H1 (cell line): ENCODE data around the gene DDX19B. TPM values are rescaled to one million over a fixed set of nuclear protein-coding genes. Genes with fewer than 3 reads are reported as not detected.

Experiments
- BCL11A ChIP-seq, 2 experiments: IDR thresholded peaks; one replicate each; pipeline ENCODE4 v1.6.1; 2011; ENCODE audit warnings: low read depth in 2 of 2, low read length in 2 of 2, mild to moderate bottlenecking in 2 of 2
- CHD1 ChIP-seq: IDR thresholded peaks from 2 replicates; pipeline ENCODE4 v1.6.1; 2012; ENCODE audit warnings: low read depth, low read length, improper control_type of control experiment
- CREB1 ChIP-seq: IDR thresholded peaks from 2 replicates; pipeline ENCODE4 v1.6.1; 2012; ENCODE audit warnings: inconsistent platforms
- CTBP2 ChIP-seq: IDR thresholded peaks from 2 replicates; pipeline ENCODE4 v1.7.0; 2011; ENCODE audit warnings: borderline replicate concordance, mild to moderate bottlenecking, moderate library complexity, mixed read lengths, low read length; ENCODE audit not compliant: insufficient read depth, insufficient read length
- E2F6 ChIP-seq: IDR thresholded peaks from 2 replicates; pipeline ENCODE4 v1.6.1; 2012; ENCODE audit warnings: inconsistent platforms
- EZH2 ChIP-seq: fragments of 200-600 bp; sonication (generic); IDR thresholded peaks from 2 replicates; pipeline ENCODE4 v1.7.1; 2012; ENCODE audit warnings: low read depth, mild to moderate bottlenecking, moderate library complexity, low read length, inconsistent platforms; ENCODE audit not compliant: severe bottlenecking
- POLR2AphosphoS5 ChIP-seq: IDR thresholded peaks from 2 replicates; pipeline ENCODE4 v1.6.1; 2011; ENCODE audit warnings: low read depth, low read length
- RAD21 ChIP-seq, 2 experiments: IDR thresholded peaks in 1 of 2; conservative IDR thresholded peaks in 1 of 2; 2 replicates each; pipeline ENCODE4 v1.6.1; 2011; ENCODE audit warnings: low read depth in 2 of 2, low read length in 2 of 2, improper control_type of control experiment in 1 of 2, inconsistent platforms in 1 of 2, mild to moderate bottlenecking in 1 of 2, moderate library complexity in 1 of 2
- SAP30 ChIP-seq: fragments of 300-600 bp; sonication (generic); IDR thresholded peaks from 2 replicates; pipeline ENCODE4 v1.7.1; 2012; ENCODE audit warnings: low read length, moderate library complexity, mild to moderate bottlenecking, inconsistent platforms; ENCODE audit not compliant: insufficient read depth, insufficient replicate concordance
- SP4 ChIP-seq: IDR thresholded peaks from 2 replicates; pipeline ENCODE4 v1.6.1; 2012; ENCODE audit warnings: low read length, inconsistent platforms
- polyA plus RNA-seq, 7 experiments: library from polyadenylated mRNA; depleted of rRNA in 3 of 7; stranded (reverse) in 5 of 7; unstranded in 2 of 7; fragments of >200 nt in 5 of 7; fragments of 200-250 nt in 2 of 7; gene quantifications; 1 replicate in 5 of 7; 2 replicates in 1 of 7; 4 replicates in 1 of 7; pipeline versions ENCODE4 v1.2.1 to v1.2.3, GENCODE V29; 2011 to 2013; ENCODE audit warnings: missing spikeins in 2 of 7, mixed read lengths in 2 of 7
- total RNA-seq: library from RNA; stranded (reverse); fragmentation: NEBNext Ultra II Directional; extraction: Animal tissue kit (Norgen Biotek cat#: 25700); gene quantifications from 2 replicates; pipeline ENCODE4 v1.2.1, GENCODE V29; 2021
- TF ChIP-seq, protein P1 (sequence below): fragments of 300-600 bp; sonication (generic); IDR thresholded peaks from 2 replicates; pipeline ENCODE4 v1.7.1; 2012; ENCODE audit warnings: low read length, moderate library complexity, mild to moderate bottlenecking, inconsistent platforms; ENCODE audit not compliant: insufficient replicate concordance

DDX19B gene
- total and polyA plus RNA-seq, 2 of the 8 experiments (the other 6 are each of a cell fraction or from before 2014, with no cell fraction given) = 40.5 to 42.7 TPM

DNA sequence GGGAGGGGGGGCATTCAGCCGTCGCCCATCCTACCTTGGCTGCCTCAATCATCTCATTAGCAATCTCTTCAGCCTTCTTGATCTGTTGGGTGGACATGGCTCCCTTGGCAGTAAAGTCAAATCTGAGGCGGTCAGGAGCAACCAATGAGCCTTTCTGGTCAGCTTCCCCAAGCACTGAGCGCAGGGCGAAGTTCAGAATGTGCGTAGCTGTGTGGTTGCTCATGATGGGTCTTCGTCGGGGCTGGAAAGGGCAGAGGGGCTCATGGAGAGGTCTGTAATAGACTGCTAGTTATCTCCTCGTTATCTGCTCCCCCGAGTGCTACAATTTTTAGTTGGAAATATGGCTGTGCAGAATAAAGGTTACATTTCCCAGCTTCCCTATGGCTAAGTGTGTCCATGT lies 40.0 kb upstream of the DDX19B start (continued):
- TF ChIP-seq, protein P1, sequence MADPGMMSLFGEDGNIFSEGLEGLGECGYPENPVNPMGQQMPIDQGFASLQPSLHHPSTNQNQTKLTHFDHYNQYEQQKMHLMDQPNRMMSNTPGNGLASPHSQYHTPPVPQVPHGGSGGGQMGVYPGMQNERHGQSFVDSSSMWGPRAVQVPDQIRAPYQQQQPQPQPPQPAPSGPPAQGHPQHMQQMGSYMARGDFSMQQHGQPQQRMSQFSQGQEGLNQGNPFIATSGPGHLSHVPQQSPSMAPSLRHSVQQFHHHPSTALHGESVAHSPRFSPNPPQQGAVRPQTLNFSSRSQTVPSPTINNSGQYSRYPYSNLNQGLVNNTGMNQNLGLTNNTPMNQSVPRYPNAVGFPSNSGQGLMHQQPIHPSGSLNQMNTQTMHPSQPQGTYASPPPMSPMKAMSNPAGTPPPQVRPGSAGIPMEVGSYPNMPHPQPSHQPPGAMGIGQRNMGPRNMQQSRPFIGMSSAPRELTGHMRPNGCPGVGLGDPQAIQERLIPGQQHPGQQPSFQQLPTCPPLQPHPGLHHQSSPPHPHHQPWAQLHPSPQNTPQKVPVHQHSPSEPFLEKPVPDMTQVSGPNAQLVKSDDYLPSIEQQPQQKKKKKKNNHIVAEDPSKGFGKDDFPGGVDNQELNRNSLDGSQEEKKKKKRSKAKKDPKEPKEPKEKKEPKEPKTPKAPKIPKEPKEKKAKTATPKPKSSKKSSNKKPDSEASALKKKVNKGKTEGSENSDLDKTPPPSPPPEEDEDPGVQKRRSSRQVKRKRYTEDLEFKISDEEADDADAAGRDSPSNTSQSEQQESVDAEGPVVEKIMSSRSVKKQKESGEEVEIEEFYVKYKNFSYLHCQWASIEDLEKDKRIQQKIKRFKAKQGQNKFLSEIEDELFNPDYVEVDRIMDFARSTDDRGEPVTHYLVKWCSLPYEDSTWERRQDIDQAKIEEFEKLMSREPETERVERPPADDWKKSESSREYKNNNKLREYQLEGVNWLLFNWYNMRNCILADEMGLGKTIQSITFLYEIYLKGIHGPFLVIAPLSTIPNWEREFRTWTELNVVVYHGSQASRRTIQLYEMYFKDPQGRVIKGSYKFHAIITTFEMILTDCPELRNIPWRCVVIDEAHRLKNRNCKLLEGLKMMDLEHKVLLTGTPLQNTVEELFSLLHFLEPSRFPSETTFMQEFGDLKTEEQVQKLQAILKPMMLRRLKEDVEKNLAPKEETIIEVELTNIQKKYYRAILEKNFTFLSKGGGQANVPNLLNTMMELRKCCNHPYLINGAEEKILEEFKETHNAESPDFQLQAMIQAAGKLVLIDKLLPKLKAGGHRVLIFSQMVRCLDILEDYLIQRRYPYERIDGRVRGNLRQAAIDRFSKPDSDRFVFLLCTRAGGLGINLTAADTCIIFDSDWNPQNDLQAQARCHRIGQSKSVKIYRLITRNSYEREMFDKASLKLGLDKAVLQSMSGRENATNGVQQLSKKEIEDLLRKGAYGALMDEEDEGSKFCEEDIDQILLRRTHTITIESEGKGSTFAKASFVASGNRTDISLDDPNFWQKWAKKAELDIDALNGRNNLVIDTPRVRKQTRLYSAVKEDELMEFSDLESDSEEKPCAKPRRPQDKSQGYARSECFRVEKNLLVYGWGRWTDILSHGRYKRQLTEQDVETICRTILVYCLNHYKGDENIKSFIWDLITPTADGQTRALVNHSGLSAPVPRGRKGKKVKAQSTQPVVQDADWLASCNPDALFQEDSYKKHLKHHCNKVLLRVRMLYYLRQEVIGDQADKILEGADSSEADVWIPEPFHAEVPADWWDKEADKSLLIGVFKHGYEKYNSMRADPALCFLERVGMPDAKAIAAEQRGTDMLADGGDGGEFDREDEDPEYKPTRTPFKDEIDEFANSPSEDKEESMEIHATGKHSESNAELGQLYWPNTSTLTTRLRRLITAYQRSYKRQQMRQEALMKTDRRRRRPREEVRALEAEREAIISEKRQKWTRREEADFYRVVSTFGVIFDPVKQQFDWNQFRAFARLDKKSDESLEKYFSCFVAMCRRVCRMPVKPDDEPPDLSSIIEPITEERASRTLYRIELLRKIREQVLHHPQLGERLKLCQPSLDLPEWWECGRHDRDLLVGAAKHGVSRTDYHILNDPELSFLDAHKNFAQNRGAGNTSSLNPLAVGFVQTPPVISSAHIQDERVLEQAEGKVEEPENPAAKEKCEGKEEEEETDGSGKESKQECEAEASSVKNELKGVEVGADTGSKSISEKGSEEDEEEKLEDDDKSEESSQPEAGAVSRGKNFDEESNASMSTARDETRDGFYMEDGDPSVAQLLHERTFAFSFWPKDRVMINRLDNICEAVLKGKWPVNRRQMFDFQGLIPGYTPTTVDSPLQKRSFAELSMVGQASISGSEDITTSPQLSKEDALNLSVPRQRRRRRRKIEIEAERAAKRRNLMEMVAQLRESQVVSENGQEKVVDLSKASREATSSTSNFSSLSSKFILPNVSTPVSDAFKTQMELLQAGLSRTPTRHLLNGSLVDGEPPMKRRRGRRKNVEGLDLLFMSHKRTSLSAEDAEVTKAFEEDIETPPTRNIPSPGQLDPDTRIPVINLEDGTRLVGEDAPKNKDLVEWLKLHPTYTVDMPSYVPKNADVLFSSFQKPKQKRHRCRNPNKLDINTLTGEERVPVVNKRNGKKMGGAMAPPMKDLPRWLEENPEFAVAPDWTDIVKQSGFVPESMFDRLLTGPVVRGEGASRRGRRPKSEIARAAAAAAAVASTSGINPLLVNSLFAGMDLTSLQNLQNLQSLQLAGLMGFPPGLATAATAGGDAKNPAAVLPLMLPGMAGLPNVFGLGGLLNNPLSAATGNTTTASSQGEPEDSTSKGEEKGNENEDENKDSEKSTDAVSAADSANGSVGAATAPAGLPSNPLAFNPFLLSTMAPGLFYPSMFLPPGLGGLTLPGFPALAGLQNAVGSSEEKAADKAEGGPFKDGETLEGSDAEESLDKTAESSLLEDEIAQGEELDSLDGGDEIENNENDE = no peak
- TF ChIP-seq CHD1 = no peak
- TF ChIP-seq SAP30 = no peak
- no peak for TF ChIP-seq BCL11A (IDR thresholded peaks at IDR 0.05; ENCODE audit: low read depth in 2 of 2, low read length in 2 of 2)
- no peak for TF ChIP-seq EZH2
- TF ChIP-seq RAD21 (IDR thresholded peaks at IDR 0.05 in 1 of 2, conservative IDR thresholded peaks at IDR 0.05 in 1 of 2; ENCODE audit: low read depth in 2 of 2, low read length in 2 of 2) = no peak
- no peak for TF ChIP-seq CREB1
- no peak for TF ChIP-seq SP4
- TF ChIP-seq E2F6 = no peak
- no peak for TF ChIP-seq CTBP2
- TF ChIP-seq POLR2AphosphoS5 = no peak
